Fibroblast of pulmonary artery (primary cell): ENCODE measurements around the gene LRRC71.

ENCODE experiments used
- DNase-seq: peaks from one replicate; pipeline ENCODE4 v3.0.0-alpha.2; 2010; ENCODE audit warnings: low read depth
- H3K4me3 ChIP-seq: replicated peaks from 2 replicates; pipeline ENCODE4 v1.5.1; 2011; ENCODE audit warnings: low read depth, mild to moderate bottlenecking, control low read depth, low read length, moderate library complexity
- TF ChIP-seq, protein P1 (sequence below): IDR thresholded peaks from 2 replicates; pipeline ENCODE4 v1.5.1; 2011; ENCODE audit warnings: mild to moderate bottlenecking, control low read depth, low read length, inconsistent platforms; ENCODE audit errors: missing control alignments

Gene LRRC71

DNA sequence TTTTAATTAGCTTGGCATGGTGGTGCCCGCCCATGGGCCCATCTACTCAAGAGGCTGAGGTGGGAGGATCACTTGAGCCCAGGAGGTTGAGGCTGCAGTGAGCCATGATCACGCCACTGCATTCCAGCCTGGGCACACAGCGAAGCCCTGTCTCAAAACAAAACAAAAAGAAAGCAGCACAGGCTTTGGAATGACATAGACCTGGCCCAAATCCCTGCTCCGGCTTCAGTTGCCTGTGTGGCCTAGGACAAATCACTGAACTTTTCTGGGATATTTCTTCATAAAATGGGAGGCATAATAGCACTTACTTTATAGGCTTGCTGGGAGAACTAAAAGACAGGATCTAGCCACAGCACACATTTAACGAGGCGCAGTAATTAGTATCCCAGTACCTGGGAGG lies 24.5 kb upstream of the LRRC71 start:
- DNase-seq = no peak
- TF ChIP-seq, protein P1, sequence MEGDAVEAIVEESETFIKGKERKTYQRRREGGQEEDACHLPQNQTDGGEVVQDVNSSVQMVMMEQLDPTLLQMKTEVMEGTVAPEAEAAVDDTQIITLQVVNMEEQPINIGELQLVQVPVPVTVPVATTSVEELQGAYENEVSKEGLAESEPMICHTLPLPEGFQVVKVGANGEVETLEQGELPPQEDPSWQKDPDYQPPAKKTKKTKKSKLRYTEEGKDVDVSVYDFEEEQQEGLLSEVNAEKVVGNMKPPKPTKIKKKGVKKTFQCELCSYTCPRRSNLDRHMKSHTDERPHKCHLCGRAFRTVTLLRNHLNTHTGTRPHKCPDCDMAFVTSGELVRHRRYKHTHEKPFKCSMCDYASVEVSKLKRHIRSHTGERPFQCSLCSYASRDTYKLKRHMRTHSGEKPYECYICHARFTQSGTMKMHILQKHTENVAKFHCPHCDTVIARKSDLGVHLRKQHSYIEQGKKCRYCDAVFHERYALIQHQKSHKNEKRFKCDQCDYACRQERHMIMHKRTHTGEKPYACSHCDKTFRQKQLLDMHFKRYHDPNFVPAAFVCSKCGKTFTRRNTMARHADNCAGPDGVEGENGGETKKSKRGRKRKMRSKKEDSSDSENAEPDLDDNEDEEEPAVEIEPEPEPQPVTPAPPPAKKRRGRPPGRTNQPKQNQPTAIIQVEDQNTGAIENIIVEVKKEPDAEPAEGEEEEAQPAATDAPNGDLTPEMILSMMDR = no peak
- no peak overlapping the region for H3K4me3 ChIP-seq

DNA sequence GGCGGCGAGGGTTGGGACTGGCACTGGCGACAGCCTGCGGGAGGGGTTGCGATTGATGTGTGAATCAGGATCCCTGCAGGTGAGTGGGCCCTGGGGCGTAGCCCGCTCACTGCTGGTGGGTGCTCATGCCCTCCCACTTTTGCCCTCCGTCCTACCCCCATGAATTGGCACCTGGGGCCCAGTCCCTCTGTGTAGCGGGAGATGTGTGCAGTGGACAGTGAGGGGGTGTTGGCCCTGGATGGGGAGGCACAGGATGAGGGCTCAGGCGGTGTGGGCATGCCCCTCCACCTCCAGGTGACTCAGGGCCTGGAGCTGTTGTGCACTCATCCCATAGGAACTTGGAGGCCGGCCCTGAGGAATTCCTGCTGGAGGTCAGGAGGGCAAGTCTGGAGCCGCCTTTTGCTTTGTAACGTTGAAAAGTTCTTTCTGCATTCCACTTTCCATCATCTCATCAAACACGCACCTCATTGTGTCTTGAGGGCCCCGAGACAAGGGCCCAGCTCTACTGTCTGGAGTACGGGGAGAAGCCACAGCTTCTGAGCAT lies 23.9 kb upstream of the LRRC71 start:
- peak; percentile 85 for DNase-seq
- TF ChIP-seq, protein P1 = no peak
- H3K4me3 ChIP-seq = peak overlapping the region; percentile 24

DNA sequence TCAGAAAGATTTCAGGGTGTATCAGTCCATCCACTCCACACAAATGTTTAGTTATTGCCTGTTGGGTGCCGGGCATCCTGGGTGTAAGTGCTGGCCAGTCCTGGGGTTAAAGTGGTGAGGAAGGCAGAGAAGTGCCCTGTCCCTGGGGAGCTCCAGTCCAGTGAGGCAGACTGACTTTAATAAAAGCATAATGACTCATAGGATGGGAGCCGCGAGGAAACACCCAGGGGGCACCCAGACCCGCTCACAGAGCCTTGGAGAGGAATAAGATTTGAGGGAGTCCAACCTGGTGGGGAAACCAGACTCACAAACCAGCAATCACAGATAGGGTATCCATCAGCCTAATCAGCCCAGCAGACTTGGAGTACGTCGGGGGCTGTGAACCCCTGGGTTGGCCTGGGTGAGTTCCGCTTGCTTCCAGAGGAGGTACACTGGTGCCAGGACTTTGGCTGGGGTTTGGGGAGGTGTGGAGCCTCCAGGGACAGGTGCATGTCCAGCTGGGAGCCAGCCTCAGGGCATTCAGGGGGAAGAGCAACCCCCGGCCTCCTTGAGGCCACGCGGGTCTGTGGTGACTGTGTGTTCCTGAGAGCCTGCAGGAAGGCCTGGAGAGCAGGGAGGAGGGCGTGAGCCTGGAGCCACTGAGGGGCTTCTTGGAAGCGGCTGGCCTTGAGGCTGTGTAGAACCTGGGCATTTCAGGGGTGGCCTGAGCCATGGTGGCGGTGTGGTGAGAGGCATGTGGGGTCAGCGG lies 23.2 kb upstream of the LRRC71 start:
- TF ChIP-seq, protein P1 = no peak
- H3K4me3 ChIP-seq = peak overlapping the region; percentile 24
- DNase-seq = peak; percentile 57

DNA sequence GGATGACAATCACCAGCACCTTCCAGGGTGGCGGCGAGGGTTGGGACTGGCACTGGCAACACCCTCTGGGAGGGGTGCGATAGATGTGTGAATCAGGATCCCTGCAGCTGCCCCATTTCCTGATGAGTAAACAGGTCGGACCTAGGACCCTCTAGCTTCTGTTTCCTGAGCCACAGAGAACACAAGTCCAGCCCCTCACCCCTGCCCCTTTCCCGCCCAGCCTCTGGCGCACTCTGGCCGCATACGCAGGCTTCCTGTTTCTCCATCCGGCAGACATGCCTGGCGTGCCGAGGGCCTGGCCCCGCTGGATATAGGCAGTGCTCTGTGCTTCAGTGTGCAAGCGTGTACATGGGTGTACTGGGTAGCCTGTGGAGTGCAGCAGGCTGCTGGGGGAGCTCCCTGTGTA lies 22.3 kb upstream of the LRRC71 start:
- TF ChIP-seq, protein P1 = no peak
- peak; percentile 82 for DNase-seq
- no peak overlapping the region for H3K4me3 ChIP-seq

DNA sequence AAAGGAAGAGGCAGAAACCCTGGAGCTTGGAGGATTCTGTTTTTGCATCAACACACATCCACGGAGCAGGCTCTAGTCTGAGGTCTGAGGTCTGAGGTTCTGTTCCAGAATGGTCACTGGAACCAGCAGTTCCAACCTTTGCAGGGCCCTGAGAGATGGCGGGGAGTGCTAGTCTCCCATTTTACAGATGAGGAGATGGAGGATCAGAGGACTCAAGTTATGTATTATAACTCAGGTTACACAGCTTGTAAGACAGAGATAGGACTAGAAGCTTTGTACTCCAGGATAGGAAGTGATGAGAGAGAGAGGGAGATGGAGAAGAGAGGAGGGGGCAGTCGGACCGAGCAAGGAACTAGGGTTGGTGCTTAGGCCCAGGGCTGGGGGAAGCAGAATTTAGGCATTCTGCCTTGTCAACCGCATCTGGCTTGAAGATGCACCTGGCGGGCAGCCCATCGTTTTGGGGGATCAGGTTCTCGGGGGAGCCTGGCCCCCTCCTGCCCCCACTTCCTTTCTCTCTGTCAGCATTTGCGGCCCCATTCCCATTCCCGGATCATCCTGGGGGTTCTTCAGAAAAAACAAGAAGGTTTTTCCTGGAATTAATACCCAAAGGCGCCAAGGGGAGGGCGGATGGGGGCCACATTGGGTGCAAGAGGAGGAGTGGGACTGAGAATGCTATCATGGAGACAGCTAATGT lies 21.3 kb upstream of the LRRC71 start:
- no peak overlapping the region for H3K4me3 ChIP-seq
- TF ChIP-seq, protein P1 = no peak
- no peak for DNase-seq

DNA sequence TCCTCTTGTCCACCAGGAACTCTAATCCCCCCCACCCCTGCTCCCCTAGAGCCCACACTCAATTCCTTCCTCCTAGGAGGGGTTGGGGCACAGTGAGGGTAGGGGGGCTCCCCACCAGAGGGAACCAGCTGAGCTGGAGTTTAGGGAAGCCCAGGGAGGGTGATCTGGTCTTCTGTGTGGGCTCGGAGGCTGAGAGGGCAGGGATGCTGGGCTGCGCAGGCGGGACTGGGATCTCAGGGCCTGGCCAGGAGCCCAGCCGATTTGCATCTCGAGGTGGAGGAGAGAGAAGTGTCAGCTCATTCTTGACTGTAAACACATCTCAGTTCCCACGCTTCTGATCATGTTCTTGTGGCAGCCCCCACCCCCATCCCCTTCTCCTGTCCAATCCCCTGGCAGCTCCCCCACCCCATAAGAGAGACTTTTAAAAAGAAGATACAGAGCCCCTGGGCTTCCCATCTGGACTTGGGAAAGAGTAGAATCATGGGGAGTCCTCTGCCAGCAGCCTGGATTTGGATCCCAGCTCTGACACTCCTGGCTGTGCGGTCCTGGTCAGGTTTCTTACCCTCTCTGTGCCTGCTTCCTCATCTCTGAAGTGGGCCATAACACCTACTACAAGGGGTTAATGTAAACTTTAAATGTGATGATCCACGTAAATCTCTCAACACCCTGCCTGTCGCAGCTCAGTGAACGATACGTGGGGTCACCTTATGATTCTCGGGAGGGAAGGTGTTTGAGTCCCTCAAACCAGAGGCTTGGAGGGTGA lies 20.3 kb upstream of the LRRC71 start:
- DNase-seq = peak; percentile 63
- TF ChIP-seq, protein P1 = no peak
- no peak overlapping the region for H3K4me3 ChIP-seq
